PFSK-1 (cell line): ENCODE results near the gene COMMD4.

Source experiments
- FOXP2 ChIP-seq: optimal IDR thresholded peaks from 2 replicates; pipeline ENCODE3; 2011; ENCODE audit warnings: borderline replicate concordance, control low read depth, inconsistent platforms; ENCODE audit not compliant: insufficient read depth; ENCODE audit errors: extremely low read length, extremely low read depth
- POLR2AphosphoS5 ChIP-seq: IDR thresholded peaks from 2 replicates; pipeline ENCODE4 v1.6.1; 2012; ENCODE audit warnings: low read depth, mild to moderate bottlenecking, control low read depth, low read length, moderate library complexity
- REST ChIP-seq, 2 experiments: IDR thresholded peaks; 2 replicates each; pipeline versions ENCODE4 v1.6.1 to v1.8.0; 2011 to 2012; ENCODE audit warnings: low read depth in 2 of 2, low read length in 2 of 2, control low read depth in 1 of 2, inconsistent platforms in 1 of 2, mild to moderate bottlenecking in 1 of 2, moderate library complexity in 1 of 2; ENCODE audit not compliant: insufficient read depth in 1 of 2
- SIN3A ChIP-seq: IDR thresholded peaks from 2 replicates; pipeline ENCODE4 v1.6.1; 2012; ENCODE audit warnings: mild to moderate bottlenecking, low read length, moderate library complexity, borderline replicate concordance; ENCODE audit not compliant: insufficient read depth
- TAF1 ChIP-seq: IDR thresholded peaks from 2 replicates; pipeline ENCODE4 v1.6.1; 2012; ENCODE audit warnings: low read length, control low read depth, borderline replicate concordance; ENCODE audit not compliant: insufficient read depth

Gene COMMD4

GRCh38 chr15:75380773-75381172 is 44.9 kb downstream of the COMMD4 start:
- TF ChIP-seq POLR2AphosphoS5 = no peak
- no peak for TF ChIP-seq TAF1
- no peak for TF ChIP-seq FOXP2
- TF ChIP-seq REST (IDR thresholded peaks at IDR 0.05; ENCODE audit: insufficient read depth in 1 of 2, low read depth in 2 of 2, low read length in 2 of 2) = no peak
- no peak for TF ChIP-seq SIN3A
